Activated naive CD8-positive, alpha-beta T cell treated with anti-CD3 and anti-CD28 coated beads, Interleukin-2, amount 50 U/mL, for 16 hours (primary cell): ENCODE data around the gene NR2C2AP.
"Not testable (repeated sequence)": the region's sequence is repeated elsewhere in the genome, so short reads cannot be mapped to it uniquely, and the experiment has no call there.

Experiments
- DNase-seq: peaks from one replicate; pipeline ENCODE4 v3.0.0-alpha.2; 2020; ENCODE audit warnings: low read depth, low spot score

Gene NR2C2AP

GRCh38 chr19:19203012-19203856, at the start of gene NR2C2AP:
Gene NR2C2AP, minus strand, starts transcription at chr19:19203414. Its CDS starts 354 bp downstream, at chr19:19203060.
- DNase-seq = peak; percentile 87

- DNase-seq = no peak
These were observed 47.1 kb upstream of the NR2C2AP start for GRCh38 chr19:19250196-19250801.

GRCh38 chr19:19240476-19240875, 37.3 kb upstream of the NR2C2AP start:
- DNase-seq = no peak

- no peak for DNase-seq
These were observed 36.5 kb upstream of the NR2C2AP start for GRCh38 chr19:19239675-19240074.

- DNase-seq = no peak
These were observed 35.1 kb upstream of the NR2C2AP start for GRCh38 chr19:19238126-19238894.

- DNase-seq = no peak
These were observed 33.0 kb upstream of the NR2C2AP start for GRCh38 chr19:19236173-19236572.

- DNase-seq = no peak
These were observed 31.1 kb upstream of the NR2C2AP start for GRCh38 chr19:19234220-19234816.

GRCh38 chr19:19232261-19232721, 29.1 kb upstream of the NR2C2AP start:
- no peak for DNase-seq

- no peak for DNase-seq
These were observed 27.8 kb upstream of the NR2C2AP start for GRCh38 chr19:19230999-19231398.

- DNase-seq = no peak
These were observed 26.5 kb upstream of the NR2C2AP start for GRCh38 chr19:19229701-19230100.

- no peak for DNase-seq
These were observed 24.0 kb upstream of the NR2C2AP start for GRCh38 chr19:19227217-19227616.

GRCh38 chr19:19226663-19227062, 23.4 kb upstream of the NR2C2AP start:
- no peak for DNase-seq

- no peak for DNase-seq
These were observed 23.0 kb upstream of the NR2C2AP start for GRCh38 chr19:19226204-19226603.

- DNase-seq = peak; percentile 40
These were observed 21.8 kb upstream of the NR2C2AP start for GRCh38 chr19:19224852-19225494.

GRCh38 chr19:19224150-19224851, 21.1 kb upstream of the NR2C2AP start:
- no peak for DNase-seq

GRCh38 chr19:19223636-19224035, 20.4 kb upstream of the NR2C2AP start:
- no peak for DNase-seq

- DNase-seq = no peak
These were observed 19.8 kb upstream of the NR2C2AP start for GRCh38 chr19:19223060-19223459.

GRCh38 chr19:19221000-19221399, 17.8 kb upstream of the NR2C2AP start:
- not testable (repeated sequence) for DNase-seq

GRCh38 chr19:19218911-19219310, 15.7 kb upstream of the NR2C2AP start:
- no peak for DNase-seq

- DNase-seq = no peak
These were observed 13.9 kb upstream of the NR2C2AP start for GRCh38 chr19:19217099-19217498.

GRCh38 chr19:19215792-19216191, 12.6 kb upstream of the NR2C2AP start:
- no peak for DNase-seq
